ENCODE measurements around the gene CRY2. TPM values are rescaled to one million over a fixed set of nuclear protein-coding genes. Genes with fewer than 3 reads are reported as not detected.

Gene CRY2
- 46.8 TPM for total RNA-seq

DNA sequence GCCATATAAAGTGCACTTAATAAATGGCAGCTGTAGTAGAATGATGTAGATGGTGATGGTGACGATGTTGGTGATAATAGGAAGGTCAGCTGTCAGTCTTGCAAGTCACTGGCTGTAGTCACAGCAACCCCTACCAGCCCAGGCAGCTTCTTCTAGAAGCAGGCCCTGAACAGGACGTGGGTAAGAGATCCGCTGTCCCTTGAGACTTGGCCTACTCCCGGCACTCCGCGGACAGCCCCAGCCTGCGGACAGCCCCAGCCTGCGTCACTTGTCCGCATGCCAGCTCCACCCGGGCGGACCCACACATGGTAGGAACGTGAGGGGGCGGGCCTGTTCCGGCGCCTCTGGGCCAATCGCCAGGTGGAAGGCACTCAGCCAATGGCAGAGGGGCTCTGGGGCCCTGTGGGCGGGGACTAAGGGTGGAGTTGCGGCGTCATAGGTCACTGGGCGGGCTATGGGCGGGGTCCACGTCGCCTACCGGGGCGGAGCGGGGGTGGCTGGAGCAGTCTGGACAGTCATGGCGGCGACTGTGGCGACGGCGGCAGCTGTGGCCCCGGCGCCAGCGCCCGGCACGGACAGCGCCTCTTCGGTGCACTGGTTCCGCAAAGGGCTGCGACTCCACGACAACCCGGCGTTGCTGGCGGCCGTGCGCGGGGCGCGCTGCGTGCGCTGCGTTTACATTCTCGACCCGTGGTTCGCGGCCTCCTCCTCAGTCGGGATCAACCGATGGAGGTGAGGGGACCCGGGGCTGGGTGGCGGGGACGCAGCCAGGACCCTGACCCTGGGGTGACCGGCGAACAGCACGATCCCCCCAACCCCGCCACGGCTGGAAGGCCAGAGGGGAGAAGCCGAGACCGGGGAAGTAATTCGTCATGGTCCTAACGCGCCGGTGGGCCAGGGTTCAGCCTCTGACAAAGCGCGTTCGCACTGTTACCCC is at the start of gene CRY2:
Gene CRY2 (plus strand): TSS at position 502 of the 937 bp plus-strand sequence. CDS start 16 bp downstream, at position 518.

DNA sequence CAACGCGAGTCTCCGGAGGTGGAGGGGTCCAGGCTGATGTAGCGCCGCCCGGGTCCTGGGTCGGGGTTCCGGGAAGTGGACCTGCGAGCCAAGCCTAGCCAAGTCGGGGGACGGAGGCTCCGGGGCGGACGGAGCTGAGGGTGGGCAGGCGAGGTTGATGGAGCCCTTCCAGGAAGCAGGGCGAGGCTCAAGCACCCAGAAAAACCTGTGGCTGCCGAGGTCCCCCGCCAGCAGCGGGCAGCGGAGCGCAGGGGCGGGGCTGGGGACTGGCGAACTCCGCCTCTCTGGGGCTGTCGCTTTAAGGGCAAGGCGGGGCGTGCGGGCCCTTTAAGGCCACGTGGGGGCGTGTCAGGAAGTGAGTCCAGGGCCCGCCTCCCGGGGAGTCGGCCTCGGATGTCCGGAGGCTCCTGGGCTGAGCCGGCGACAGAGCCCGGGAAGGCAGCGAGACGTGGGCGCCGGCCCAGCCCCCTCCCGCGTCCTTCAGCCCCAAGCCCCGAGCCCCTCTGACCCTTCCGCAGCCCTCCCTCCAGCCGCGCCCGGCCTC is 42.4 kb upstream of the CRY2 start, which contains the start of gene SLC35C1:
Gene SLC35C1 (plus strand): TSS at position 389 of the 544 bp plus-strand sequence. CDS start 653 bp downstream, outside the sequence.

DNA sequence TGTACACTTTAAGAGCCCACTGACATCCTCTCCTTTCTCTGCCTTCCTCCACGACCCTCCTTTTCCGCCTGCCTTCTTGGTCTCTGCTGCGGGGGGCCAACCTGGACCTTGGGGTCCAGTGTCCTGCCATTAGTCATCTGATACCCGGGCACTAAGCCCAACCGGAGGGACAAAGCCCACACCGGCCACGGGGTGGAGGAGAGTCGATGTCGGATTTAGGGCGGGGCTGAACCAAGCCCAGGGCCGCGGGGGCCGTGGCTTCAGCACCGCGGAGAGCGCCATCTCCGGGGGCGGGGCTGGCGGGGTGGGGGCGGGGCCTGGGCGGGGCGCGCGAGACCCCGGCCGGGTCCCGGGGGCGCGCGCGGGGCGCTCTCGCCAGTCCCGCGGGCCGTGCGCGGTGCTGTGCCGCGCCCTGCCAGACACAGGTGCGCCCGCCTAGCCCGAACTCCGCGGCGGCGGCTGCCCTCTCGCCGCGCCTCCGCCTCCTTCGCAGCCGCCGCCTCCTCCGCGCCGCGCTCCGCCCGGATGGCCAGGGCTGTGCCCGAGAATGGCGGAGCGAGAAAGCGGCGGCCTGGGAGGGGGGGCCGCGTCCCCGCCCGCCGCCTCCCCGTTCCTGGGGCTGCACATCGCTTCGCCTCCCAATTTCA is 38.1 kb downstream of the CRY2 start, which contains the start of gene MAPK8IP1:
Gene MAPK8IP1 (plus strand): TSS at position 378 of the 647 bp plus-strand sequence. CDS start 170 bp downstream, at position 548.

DNA sequence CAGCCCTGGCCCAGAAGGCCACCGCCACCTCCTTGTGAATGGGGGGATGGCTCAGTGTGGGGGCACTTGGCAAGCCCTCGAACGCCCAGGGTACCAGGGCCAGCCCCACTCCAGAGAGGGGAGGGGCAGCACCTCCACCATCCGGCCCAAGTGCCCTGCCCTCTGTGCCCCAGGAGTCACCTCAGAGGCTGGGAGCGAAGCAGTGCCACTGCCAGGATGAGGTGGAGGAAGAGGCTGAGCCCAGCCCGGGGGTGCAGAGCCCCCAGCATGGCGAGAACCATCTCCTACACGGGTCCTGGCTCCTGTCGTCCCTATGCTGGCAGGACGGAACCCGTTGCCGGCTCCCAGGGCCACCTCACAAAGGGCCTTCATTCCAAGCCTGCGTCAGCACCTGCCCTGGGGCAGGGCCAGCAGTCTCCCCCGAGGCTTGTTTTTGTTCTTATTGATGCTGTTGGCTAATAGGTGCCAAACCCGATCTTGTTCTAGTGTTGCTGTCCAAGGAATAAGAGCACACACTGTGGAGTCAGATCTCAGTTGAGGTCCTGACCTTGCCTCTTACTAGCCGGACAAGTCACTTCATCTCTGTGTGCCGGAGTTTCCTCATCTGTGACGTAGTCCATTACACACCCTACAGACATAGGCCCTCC is 59.8 kb downstream of the CRY2 start, which contains the start of gene FREY1:
Gene FREY1 (minus strand): TSS at position 307 of the 647 bp plus-strand sequence. CDS start 26 bp downstream, at position 281.

DNA sequence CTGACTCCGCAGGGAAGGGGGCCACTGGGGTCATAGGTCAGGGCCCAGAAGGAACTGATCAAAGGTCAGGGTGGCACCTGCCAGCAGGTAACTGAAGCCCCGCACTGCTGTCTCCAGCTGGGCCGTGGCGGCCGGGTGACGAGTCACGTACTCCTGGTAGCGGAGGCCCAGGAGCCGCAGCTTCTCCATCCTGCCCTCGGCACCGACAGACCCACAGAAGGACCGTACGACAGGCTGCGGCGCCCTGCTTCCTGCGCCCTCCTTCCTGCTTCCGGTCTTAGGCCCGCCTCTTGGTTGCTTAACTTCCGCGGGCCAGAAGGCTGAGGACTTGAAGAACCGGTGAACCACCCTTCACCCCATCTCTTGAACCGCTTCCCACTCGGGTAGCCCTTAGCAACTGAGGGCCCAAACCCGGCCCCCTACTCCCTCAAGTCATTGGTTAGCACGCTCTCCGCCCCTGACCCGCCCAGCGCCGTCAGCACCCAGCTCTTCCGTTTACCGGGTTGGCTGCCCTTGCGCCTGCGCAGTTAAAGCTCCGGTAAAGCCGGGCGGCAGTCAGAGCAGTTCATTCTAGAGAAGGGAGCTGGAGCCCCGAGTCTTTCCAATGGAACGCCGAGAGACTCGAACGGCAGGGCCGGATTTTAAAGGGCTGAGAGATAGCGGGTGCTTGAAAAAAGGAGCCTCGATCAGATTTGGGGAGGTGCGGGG is 70.5 kb downstream of the CRY2 start, which contains the start of gene PEX16:
Gene PEX16 (minus strand): TSS at position 255 of the 708 bp plus-strand sequence. CDS start 66 bp downstream, at position 189.

DNA sequence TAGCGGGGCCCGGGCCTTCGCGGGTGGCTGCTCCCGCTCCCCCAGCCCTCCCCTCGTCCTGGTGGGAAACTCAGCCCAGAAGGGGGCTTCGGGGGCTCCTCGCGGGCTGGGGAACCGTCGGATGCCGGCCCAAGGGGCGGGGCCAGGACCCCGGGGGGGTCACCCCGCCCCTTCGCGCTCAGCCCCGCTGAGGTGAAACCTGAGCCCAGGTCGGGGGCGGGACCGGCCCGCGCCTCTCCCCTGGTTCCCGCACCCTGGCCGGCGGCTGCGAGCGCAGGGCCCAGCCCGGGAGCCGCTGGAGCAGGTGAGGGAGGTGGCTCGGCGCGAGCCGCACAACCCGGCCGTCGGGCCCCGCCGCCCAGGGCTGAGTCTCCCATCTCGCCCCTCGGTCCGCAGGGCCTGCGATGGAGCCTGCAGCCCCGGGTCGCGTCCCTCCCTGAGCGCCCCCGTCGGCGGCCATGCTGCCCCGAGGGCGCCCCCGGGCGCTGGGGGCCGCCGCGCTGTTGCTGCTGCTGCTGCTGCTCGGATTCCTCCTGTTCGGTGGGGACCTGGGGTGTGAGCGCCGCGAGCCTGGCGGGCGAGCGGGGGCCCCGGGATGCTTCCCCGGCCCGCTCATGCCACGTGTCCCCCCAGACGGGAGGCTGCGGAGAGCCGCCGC is 75.3 kb downstream of the CRY2 start, which contains the start of gene LARGE2:
Gene LARGE2 (plus strand): TSS at position 232 of the 658 bp plus-strand sequence. CDS start 227 bp downstream, at position 459.

Other genes with a start within 250 kb of the CRY2 start
- 37.8 TPM for gene CHST1, start 181.9 kb upstream of the CRY2 start, total RNA-seq
- 6.7 TPM for gene SLC35C1, start 42.3 kb upstream of the CRY2 start, total RNA-seq
- gene MAPK8IP1, start 38.2 kb downstream of the CRY2 start, total RNA-seq = 131 TPM
- 1.2 TPM for gene FREY1, start 59.8 kb downstream of the CRY2 start, total RNA-seq
- 15.7 TPM for gene PEX16, start 70.4 kb downstream of the CRY2 start, total RNA-seq
- gene LARGE2, start 75.2 kb downstream of the CRY2 start, total RNA-seq = 0.23 TPM

All from diencephalon (tissue), 1 donor.